Ovary (tissue), 9 donors: ENCODE data around the gene DENND1A. TPM values are rescaled to one million over a fixed set of nuclear protein-coding genes. Genes with fewer than 3 reads are reported as not detected.

ENCODE experiments used
- DNase-seq, 5 donors: peaks; one replicate each; pipeline ENCODE4 v3.0.0-alpha.2; 2019 to 2020
- H3K27ac ChIP-seq, 2 donors: fragments of 200-600 bp; one replicate each; pipeline versions ENCODE4 v1.5.1 to v1.8.0; 2019 to 2022
- H3K27me3 ChIP-seq: fragments of 200-600 bp; one replicate; pipeline ENCODE4 v1.8.0; 2022
- H3K36me3 ChIP-seq: fragments of 200-600 bp; sonication (generic); one replicate; pipeline ENCODE4 v1.5.1; 2019
- H3K4me1 ChIP-seq: one replicate; pipeline ENCODE4 v1.8.1; 2013; ENCODE audit warnings: mild to moderate bottlenecking, moderate library complexity; ENCODE audit not compliant: insufficient read depth
- H3K4me3 ChIP-seq: fragments of 200-600 bp; sonication (generic); one replicate; pipeline ENCODE4 v1.5.1; 2017
- H3K9me3 ChIP-seq, 2 donors: fragments of 200-600 bp in 1 of 2; sonication (generic) in 1 of 2; one replicate each; pipeline versions ENCODE4 v1.5.1 to v1.8.1; 2013 to 2019; ENCODE audit warnings: mild to moderate bottlenecking in 1 of 2, moderate library complexity in 1 of 2
- CTCF ChIP-seq, 3 donors: fragments of 450-650 bp in 2 of 3; fragments of 200-600 bp in 1 of 3; IDR thresholded peaks; one replicate each; pipeline versions ENCODE4 v1.5.1 to v1.8.0; 2016 to 2022; ENCODE audit warnings: antibody characterized with exemption in 3 of 3, mild to moderate bottlenecking in 1 of 3
- EP300 ChIP-seq: sonication (generic); formaldehyde crosslinking; IDR thresholded peaks from one replicate; pipeline ENCODE4 v1.6.1; 2017; ENCODE audit warnings: antibody characterized with exemption
- POLR2A ChIP-seq: fragments of 450-650 bp; IDR thresholded peaks from one replicate; pipeline ENCODE4 v1.6.1; 2017; ENCODE audit warnings: antibody characterized with exemption, mild to moderate bottlenecking, moderate library complexity
- WGBS, 3 donors: extraction: QIAGEN DNeasy Blood & Tissue Kit in 1 of 3; methylation state at CpG; one replicate each; pipeline versions ENCODE4 v1.1.5 to v1.1.7; 2013 to 2017; 5-methylcytosine and 5-hydroxymethylcytosine counted together
- intact Hi-C, 4 donors: fragments of 100-400 bp; cut with DNase I; formaldehyde crosslinking; loops; one replicate each; pipeline versions ENCODE4 v1.11.0 to v1.15.1; 2022 to 2023
- polyA plus RNA-seq, 2 donors: library from polyadenylated mRNA; stranded (reverse); fragments of 200-250 nt in 1 of 2; fragments of 350-450 nt in 1 of 2; fragmentation: Illumina TruSeq in 1 of 2; extraction: RNeasy Lipid Tissue Mini Kit (QIAGEN cat#74804) in 1 of 2; gene quantifications; one replicate each; pipeline ENCODE4 v1.2.3, GENCODE V29; 2013 to 2014
- total RNA-seq, 7 donors: library from RNA; depleted of rRNA in 2 of 7; stranded (reverse); fragments of >200 nt in 2 of 7; fragmentation: NEBNext Ultra II Directional in 3 of 7; extraction: Animal tissue kit (Norgen Biotek cat#: 25700) in 3 of 7; gene quantifications; one replicate each; pipeline versions ENCODE4 v1.1.0 to v1.2.4, GENCODE V29; 2016 to 2023
- donor health status: DM: no; HTN: no; CAD: no; lungs with moderate emphysema.
- donor health status: DM: no; HTN: no; CAD: no.
- donor health status: Bipolar disorder and iron deficiency.
- donor health status: DM: yes; HTN: yes; CAD: no.
- donor health status: DM: no; HTN: no; CAD: no.
- donor health status: DM: yes; HTN: yes; CAD: no.

The DENND1A gene
- total and polyA plus RNA-seq, 9 donors: 10.4 to 24.5 (median 17.1) TPM

- TF ChIP-seq EP300 (no peak), CTCF (IDR thresholded peaks at IDR 0.05) (no peak), POLR2A (no peak)
- no peak within 1 kb of the TSS for H3K27ac ChIP-seq
- 35 to 45% (median 40%) methylated on average over 13 to 17 of the region's 17 CpGs for WGBS, 3 donors
- peaks cover 2% of the 10 kb centered on the region for H3K4me1 ChIP-seq
- intact Hi-C loops: loop anchor here in 1 of 4 donors (10.0 kb wide), 3 partner anchors 271 to 891 kb away; no protein-coding TSS in a partner anchor
- DNase-seq: peak in 2 of 5 donors; percentile 12
- H3K9me3 ChIP-seq: no peaks in the 10 kb centered on the region
- H3K4me3 ChIP-seq: peak within 1 kb of the TSS; percentile 29
- H3K27me3 ChIP-seq: no peaks in the 10 kb centered on the region
- H3K36me3 ChIP-seq: no peaks in the 10 kb centered on the region
These were observed 574.0 kb downstream of the DENND1A start, which contains the start of gene CRB2 for GRCh38 chr9:123355761-123356431. CRB2 (plus strand) TSS chr9:123356197; CDS start chr9:123356261, 64 bp downstream.

- Histone ChIP-seq H3K9me3 (no peaks in the 10 kb centered on the region), H3K4me3 (no peak overlapping the region), H3K36me3 (no peaks in the 10 kb centered on the region), H3K27me3 (no peaks in the 10 kb centered on the region), H3K4me1 (peaks cover 2% of the 10 kb centered on the region), H3K27ac (no peak overlapping the region)
- TF ChIP-seq CTCF (IDR thresholded peaks at IDR 0.05): no peak
- no peak for TF ChIP-seq POLR2A
- TF ChIP-seq EP300: no peak
- DNase-seq: peak in 2 of 5 donors; percentile 9 to 10
- 40 to 52% (median 41%) methylated on average over 9 of the region's 9 CpGs for WGBS, 3 donors
- intact Hi-C loops: loop anchor here in 1 of 4 donors (10.0 kb wide), 3 partner anchors 270 to 890 kb away; no protein-coding TSS in a partner anchor
These were observed 575.0 kb downstream of the DENND1A start for GRCh38 chr9:123354806-123355508.

- Histone ChIP-seq H3K27ac (no peak overlapping the region), H3K27me3 (no peaks in the 10 kb centered on the region), H3K4me1 (peaks cover 2% of the 10 kb centered on the region), H3K36me3 (no peaks in the 10 kb centered on the region), H3K9me3 (no peaks in the 10 kb centered on the region), H3K4me3 (no peak overlapping the region)
- no peak for TF ChIP-seq EP300
- TF ChIP-seq CTCF (IDR thresholded peaks at IDR 0.05): peak in 2 of 3 donors; percentile 63 to 77
- intact Hi-C loops: loop anchor here in 1 of 4 donors (10.0 kb wide), 3 partner anchors 269 to 889 kb away; no protein-coding TSS in a partner anchor
- peak; percentile 53 to 71 (median 66) for DNase-seq
- WGBS, 3 donors: 17 to 23% (median 18%) methylated on average over 20 of the region's 20 CpGs
These were observed 575.8 kb downstream of the DENND1A start for GRCh38 chr9:123353984-123354591.

GRCh38 chr9:123353041-123353440 is 576.9 kb downstream of the DENND1A start:
- Histone ChIP-seq H3K4me3 (no peak overlapping the region), H3K27ac (no peak overlapping the region), H3K36me3 (no peaks in the 10 kb centered on the region), H3K27me3 (no peaks in the 10 kb centered on the region), H3K9me3 (no peaks in the 10 kb centered on the region), H3K4me1 (peaks cover 2% of the 10 kb centered on the region)
- DNase-seq: peak in 1 of 5 donors; percentile 17
- TF ChIP-seq CTCF (IDR thresholded peaks at IDR 0.05): no peak
- no peak for TF ChIP-seq EP300
- no peak for TF ChIP-seq POLR2A
- intact Hi-C loops: loop anchor here in 1 of 4 donors (10.0 kb wide), 3 partner anchors 268 to 888 kb away; no protein-coding TSS in a partner anchor
- WGBS, 3 donors: 74 to 88% (median 87%) methylated on average over 4 of the region's 4 CpGs
